ENCODE measurements around the gene BAG5. TPM values are rescaled to one million over a fixed set of nuclear protein-coding genes. Genes with fewer than 3 reads are reported as not detected.

The BAG5 gene
- total and polyA plus RNA-seq, 5 experiments from 2014 or later: 39.0 to 48.5 (median 46.9) TPM

DNA sequence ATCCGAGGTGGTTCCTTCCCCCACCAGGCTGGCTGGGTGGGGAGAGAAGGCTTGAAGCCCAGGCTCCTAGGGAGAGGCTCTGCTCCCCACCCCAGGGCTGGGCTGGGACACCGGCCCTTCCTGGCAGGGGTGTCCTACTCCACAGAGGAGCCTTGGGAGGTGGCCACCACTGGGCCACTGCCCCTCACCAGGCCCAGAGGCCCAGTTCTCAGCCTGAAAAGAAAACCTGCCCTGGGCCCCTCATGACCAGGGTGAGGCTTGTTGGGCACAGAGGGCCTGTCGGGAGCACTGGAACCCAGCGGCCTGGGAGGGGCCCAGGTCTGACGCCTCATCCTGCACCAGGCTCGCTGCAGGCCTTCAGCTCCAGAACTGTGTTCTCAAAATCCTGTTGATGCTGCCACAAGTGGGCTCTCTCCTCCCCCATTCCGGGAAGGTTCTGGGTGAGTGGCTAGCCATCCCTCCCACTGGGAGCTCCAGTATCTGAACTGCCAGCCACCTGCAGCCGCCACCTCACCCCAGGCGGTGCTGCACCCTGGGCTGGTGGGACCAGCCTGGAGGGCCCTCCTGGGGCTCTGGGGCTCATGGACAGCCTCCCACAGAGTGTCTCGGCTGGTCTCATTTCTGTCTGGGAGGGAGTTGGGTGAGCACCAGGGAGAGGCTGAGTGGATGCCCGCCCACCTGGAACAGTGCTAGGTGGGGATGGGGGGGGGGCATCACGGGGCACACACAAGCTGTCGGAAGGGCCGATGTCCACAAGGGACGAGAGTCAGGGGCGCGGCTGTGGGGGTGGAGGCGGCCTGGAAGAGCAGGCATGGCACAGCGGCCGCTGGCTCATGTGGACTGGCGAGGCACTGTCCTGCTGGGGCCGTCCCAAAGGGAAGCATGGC lies 11.8 kb downstream of the BAG5 start:
- POLR2A ChIA-PET: interaction anchor here (1.2 to 1.4 kb wide), 2 partner anchors 11 to 23 kb away, joined by 3 to 8 read pairs; partner anchors contain the start of genes BAG5 and COA8
- peaks cover 5 to 28% (median 11%) of the 10 kb centered on the region in 4 donors for H3K4me1 Mint-ChIP-seq

DNA sequence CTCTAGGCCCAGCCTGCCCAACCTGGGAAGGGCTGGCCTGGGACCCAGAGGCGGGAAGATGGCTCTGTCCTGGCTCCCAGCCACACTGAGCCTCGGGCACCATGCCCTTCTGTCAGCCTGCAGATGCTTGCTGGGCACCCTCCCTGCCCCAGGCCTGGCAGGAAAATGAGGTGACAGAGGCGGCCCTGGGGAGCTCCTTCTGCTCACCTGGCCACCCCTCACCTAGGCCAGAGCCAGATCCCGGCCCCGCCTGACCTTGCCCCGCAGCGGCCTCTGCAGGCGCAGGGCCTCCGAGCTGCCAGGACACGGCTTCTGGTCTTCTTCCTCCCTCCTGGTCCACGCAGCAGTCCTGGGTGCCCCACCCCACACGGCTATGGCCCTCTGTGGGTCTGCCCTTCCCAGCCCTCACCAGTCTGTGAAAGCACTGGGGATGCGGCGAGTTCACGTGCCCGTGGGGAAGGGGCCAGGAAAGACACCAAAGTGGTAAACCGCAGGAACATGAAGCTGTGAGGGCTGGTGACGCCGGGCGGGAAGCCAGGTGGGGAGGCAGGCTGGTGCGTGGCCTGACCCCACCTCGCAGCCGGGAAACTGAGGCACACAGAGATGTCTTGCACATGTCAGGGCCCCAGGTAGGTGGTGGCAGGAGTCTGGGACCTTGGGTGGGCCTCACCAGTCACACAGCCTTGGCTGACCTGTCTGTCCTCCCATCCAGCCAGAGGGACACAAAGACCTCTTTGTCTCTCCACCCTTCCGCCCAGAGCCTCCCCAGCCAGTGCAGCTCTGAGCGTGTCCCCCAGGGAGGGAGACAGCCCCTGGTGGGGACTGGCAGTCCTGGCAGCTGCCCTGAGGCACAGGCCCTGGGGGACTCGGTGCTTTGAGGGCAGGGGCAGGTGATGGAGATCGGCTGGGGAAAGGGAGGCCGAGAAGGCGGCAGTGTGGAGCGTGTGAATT lies 12.8 kb downstream of the BAG5 start:
- ATAC-seq: no peak
- DNase-seq: no peak
- Mint-ChIP-seq H3K36me3 (peaks cover 0 to 6% (median 0%) of the 10 kb centered on the region in 3 donors), H3K4me3 (no peak overlapping the region), H3K9me3 (no peaks in the 10 kb centered on the region), H3K27ac (no peak overlapping the region), H3K4me1 (peaks cover 2 to 18% (median 7%) of the 10 kb centered on the region in 4 donors), H3K27me3 (peaks cover 0 to under 1% (median 0%) of the 10 kb centered on the region in 5 donors)
- POLR2A ChIA-PET: interaction anchor here (0.6 to 1.2 kb wide), 2 partner anchors 12 to 22 kb away, joined by 3 read pairs; no protein-coding TSS in a partner anchor

More for the DNA sequence above, 11.8 kb downstream of the BAG5 start:
- Mint-ChIP-seq H3K36me3 (peaks cover 0 to 17% (median 0%) of the 10 kb centered on the region in 3 donors), H3K27ac (no peak overlapping the region), H3K27me3 (no peaks in the 10 kb centered on the region), H3K9me3 (no peaks in the 10 kb centered on the region), H3K4me3 (no peak overlapping the region)
- DNase-seq (no peak), ATAC-seq (no peak)

DNA sequence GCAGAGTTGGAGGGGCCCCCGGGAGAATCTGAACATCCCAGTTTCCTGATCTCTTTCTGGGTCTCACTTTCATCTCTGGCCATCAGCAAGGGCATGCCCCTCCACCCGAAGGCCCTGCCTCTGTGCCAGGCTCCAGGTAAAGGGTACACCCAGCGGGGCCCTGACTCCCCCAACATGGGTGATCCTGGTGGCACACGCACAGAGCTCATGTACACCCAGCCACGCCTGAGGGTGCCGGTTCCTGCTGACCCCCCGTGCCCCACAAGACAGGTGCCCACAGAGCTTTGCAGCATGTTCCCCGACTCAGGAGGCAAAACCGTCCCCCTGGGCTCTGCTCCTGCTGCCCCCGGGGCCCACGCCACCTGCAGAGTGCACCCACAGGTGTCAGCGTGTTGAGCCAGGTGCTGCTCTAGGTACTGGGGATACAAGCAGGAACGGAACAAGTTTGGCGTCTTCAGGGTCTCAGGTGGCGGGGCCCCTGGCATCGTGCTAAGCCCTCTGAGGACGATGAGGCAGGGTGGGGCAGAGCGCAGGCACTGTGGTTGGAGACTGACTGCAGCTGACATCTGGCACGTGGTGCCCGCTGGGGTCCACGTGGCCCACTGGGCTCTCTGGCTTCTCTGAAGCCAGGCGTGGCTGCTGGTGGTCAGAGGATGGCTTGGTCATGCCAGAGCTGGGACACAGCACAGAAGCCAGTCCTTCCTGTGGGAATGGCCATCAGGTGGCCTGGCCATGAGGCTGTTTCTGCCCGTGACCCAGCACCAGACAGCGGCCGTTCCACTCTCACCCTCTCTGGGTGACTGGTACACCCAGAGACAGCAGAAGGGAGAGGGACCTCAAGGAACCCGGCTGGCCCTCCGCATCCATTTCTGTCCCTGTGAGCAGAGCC lies 13.8 kb downstream of the BAG5 start:
- ATAC-seq: no peak
- peaks cover 0 to 17% (median 7%) of the 10 kb centered on the region in 4 donors for H3K4me1 Mint-ChIP-seq
- POLR2A ChIA-PET: interaction anchor here (1.0 kb wide), 1 partner anchor 20 kb away, joined by 4 read pairs; no protein-coding TSS in a partner anchor
- no peak for DNase-seq
- H3K9me3 Mint-ChIP-seq: no peaks in the 10 kb centered on the region
- no peak overlapping the region for H3K4me3 Mint-ChIP-seq
- H3K27ac Mint-ChIP-seq: peak overlapping the region in 2 of 10 donors; percentile 20 to 27
- H3K27me3 Mint-ChIP-seq: peaks cover 0 to 2% (median 0%) of the 10 kb centered on the region in 5 donors
- H3K36me3 Mint-ChIP-seq: peaks cover 0 to 6% (median 0%) of the 10 kb centered on the region in 3 donors

DNA sequence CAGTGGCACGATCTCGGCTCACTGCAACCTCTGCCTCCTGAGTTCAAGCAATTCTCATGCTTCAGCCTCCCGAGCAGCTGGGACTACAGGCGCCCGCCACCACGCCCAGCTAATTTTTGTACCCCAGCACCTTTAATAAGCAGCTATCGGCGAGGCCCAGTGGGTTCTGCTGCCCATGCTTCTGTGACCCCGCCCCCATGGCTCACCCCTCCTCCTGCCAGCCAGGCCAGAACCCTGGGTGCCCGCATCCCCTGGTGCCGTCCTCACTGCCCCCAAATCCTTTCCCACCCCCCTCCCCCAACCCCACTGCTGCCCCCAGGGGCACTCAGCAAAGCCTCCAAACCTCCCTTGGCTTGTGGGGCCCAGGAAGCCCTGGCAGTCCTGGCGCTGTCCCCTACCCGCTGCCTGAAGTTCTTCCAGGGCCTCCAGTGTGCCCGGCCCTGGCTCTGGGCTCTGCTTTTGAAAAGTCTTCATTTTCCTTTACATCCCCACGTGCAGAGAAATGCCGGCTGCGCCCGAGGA lies 14.5 kb downstream of the BAG5 start:
- Mint-ChIP-seq H3K4me3 (no peak overlapping the region), H3K9me3 (no peaks in the 10 kb centered on the region), H3K27ac (no peak overlapping the region), H3K36me3 (peaks cover 0 to 4% (median 0%) of the 10 kb centered on the region in 3 donors), H3K27me3 (peaks cover 0 to 3% (median 0%) of the 10 kb centered on the region in 5 donors), H3K4me1 (peaks cover 0 to 14% (median 6%) of the 10 kb centered on the region in 4 donors)
- DNase-seq (no peak), ATAC-seq (no peak)
- POLR2A ChIA-PET: interaction anchor here (1.0 to 2.1 kb wide), 2 partner anchors 14 to 20 kb away, joined by 4 to 8 read pairs; partner anchors contain the start of genes BAG5 and COA8

DNA sequence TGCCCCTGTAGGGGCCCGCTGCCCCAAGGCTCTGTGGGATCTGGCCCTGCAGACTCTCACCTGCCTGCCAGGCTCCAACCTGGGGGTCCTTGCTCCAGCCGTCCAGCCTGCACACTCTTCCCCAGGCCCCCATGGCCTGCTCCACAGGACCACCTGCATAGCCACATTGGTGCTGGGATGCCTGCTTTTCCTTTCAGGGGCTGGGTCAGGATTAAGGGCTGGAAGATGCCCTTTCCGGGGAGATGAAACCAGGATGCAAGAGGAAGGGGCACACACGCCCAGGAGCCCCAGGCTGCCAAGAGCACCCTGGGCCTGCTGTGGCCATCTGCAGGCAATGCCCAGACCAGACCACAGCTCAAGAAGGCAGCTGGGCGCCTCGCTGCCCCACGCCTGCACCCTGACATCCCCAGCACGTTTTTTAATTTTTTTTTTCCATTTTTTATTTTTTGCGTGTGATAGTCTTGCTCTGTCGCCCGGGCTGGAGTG lies 15.0 kb downstream of the BAG5 start:
- peaks cover 0 to 8% (median 6%) of the 10 kb centered on the region in 4 donors for H3K4me1 Mint-ChIP-seq
- H3K4me3 Mint-ChIP-seq: no peak overlapping the region
- peaks cover 0 to 3% (median 0%) of the 10 kb centered on the region in 3 donors for H3K36me3 Mint-ChIP-seq
- POLR2A ChIA-PET: interaction anchor here (1.0 to 2.1 kb wide), 2 partner anchors 15 to 19 kb away, joined by 4 to 8 read pairs; partner anchors contain the start of genes BAG5 and COA8
- DNase-seq (no peak), ATAC-seq (no peak)
- H3K27me3 Mint-ChIP-seq: peaks cover 0 to 3% (median 0%) of the 10 kb centered on the region in 5 donors
- no peak overlapping the region for H3K27ac Mint-ChIP-seq
- no peaks in the 10 kb centered on the region for H3K9me3 Mint-ChIP-seq

DNA sequence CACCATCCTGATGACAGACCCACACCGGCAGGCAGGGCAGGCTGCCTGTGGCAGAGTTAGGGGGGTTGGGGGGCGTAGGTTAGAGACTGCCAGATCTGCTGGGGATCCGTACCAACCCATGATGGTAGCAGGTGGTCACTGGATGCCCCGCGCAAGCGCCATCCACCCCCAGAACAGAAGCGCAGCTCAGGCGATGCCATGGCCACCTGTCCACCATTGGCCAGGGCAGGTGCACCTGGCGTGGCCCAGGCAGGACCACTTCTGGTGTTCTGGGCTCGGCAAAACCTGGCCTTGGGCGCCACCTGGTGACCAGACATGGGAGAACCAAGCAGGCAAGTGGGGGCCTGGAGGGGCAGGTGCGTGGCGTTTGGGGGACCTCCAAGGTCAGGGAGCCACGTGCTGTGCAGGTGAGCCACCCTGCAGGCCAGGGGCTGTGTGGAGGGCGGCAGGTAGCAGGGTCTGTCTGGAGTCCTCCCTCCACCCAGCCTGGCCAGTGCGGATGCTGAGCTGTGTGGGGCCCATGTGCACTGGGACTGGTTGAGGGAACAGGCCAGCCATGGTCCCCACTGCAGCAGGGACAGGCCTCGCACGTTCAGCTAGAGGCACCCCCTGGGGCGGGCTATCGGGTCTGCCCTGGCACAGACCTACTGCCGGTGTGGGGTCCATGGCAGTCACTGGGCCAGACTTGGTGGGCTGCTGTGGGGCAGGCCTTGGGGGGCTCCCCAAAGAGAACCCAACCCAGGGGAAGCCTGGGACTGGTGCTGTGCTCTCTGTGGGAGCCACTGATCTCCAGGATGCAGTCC lies 15.6 kb downstream of the BAG5 start:
- H3K4me1 Mint-ChIP-seq: peaks cover 0 to 6% (median 5%) of the 10 kb centered on the region in 4 donors
- H3K36me3 Mint-ChIP-seq: peaks cover 0 to 2% (median 0%) of the 10 kb centered on the region in 3 donors
- no peak overlapping the region for H3K27ac Mint-ChIP-seq
- peaks cover 0 to 3% (median 0%) of the 10 kb centered on the region in 5 donors for H3K27me3 Mint-ChIP-seq
- no peak overlapping the region for H3K4me3 Mint-ChIP-seq
- H3K9me3 Mint-ChIP-seq: no peaks in the 10 kb centered on the region
- POLR2A ChIA-PET: interaction anchor here (1.6 to 2.3 kb wide), 3 partner anchors 15 to 28 kb away, joined by 5 to 9 read pairs (median 8); partner anchors contain the start of genes BAG5, COA8 and TRMT61A
- DNase-seq: peak; percentile 67 to 88 (median 76)
- peak; percentile 88 to 93 for ATAC-seq

DNA sequence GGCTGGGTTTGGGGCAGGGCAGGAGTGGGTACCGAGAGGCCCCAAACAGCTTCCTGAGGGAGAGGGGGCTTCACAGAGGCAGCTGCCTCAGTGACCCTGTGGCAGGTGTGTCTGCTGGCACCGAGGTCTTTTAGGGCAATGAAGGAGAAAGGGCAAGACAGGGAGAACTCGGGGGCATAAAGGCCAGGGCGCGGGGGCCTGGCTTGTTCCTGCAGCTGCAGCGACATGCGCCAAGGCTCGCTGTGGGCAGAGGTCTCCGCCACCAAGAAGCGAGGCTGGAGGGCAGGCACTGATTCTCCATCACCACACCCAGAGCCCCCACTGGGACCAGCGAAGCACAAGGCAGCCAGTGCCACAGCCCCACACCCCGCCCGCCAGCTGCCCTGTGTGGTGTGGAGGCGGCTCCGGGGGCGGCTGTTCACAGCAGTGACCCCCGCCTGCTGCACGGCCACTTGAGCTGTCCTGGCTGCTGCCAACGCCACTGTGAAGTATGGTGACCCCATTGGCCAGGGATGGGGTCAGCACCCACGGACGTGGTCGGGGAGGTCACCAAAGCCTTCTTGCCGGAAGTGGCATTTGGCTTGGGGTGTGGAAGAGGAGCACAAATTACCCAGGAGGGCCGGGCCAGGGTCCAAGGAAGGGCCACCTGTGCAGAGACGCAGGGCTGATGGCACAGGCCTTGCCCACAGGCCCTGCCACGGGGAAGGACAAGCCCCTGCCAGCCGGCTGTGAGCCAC lies 16.4 kb downstream of the BAG5 start:
- H3K27ac Mint-ChIP-seq: peak overlapping the region in 2 of 10 donors; percentile 46 to 72
- H3K36me3 Mint-ChIP-seq: no peaks in the 10 kb centered on the region
- H3K9me3 Mint-ChIP-seq: no peaks in the 10 kb centered on the region
- no peak overlapping the region for H3K4me3 Mint-ChIP-seq
- ATAC-seq (no peak), DNase-seq (no peak)
- peaks cover 0 to 2% (median 1%) of the 10 kb centered on the region in 4 donors for H3K4me1 Mint-ChIP-seq
- POLR2A ChIA-PET: interaction anchor here (1.6 to 2.3 kb wide), 4 partner anchors 13 to 27 kb away, joined by 4 to 9 read pairs (median 6); partner anchors contain the start of genes BAG5, COA8 and TRMT61A
- peaks cover 0 to 3% (median 0%) of the 10 kb centered on the region in 5 donors for H3K27me3 Mint-ChIP-seq

DNA sequence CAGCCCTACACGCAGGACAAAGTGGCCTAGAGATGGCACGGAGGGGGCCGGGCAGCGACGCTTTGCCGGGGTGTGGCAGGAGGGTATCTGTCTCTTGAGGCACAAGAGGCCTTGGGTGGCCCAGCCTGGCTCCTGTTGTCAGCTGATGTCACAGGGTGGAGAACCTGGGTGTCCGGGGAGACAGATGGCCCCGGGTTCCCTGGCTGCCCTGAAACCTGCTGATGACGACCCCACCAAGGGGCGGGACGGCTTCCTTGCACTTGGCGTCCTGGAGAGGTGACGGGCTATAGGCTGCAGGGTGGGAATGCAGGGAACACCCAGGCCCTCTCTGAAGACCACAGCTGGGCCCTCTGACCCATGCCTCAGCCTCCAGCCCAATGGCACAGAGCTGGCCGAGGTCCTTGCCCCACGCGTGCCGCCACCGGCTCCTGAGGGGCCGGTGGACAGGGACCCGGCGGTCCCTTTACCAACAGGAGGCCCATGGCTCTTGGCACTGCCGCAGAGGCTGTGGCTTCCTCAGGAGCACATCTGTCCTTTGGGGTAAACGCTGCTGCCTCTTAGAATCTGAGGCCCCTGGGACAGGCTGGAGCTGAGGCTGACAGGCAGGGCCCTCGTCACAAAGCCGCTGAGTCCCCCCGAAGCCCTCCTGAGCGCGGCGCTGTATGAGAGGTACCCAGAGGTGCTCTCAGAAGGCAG lies 17.1 kb downstream of the BAG5 start:
- Mint-ChIP-seq H3K36me3 (no peaks in the 10 kb centered on the region), H3K4me1 (peaks cover 0 to 2% (median 1%) of the 10 kb centered on the region in 4 donors), H3K4me3 (no peak overlapping the region), H3K27me3 (peaks cover 0 to 3% (median 0%) of the 10 kb centered on the region in 5 donors), H3K27ac (peak overlapping the region in 1 of 10 donors; percentile 72), H3K9me3 (no peaks in the 10 kb centered on the region)
- ATAC-seq (no peak), DNase-seq (no peak)
- POLR2A ChIA-PET: interaction anchor here (0.7 to 2.3 kb wide), 4 partner anchors 12 to 787 kb away, joined by 3 to 9 read pairs (median 4); partner anchors contain the start of gene TRMT61A

Measured in naive thymus-derived CD8-positive, alpha-beta T cell (primary cell).